Measurements from ENCODE around the gene CD80. TPM values are rescaled to one million over a fixed set of nuclear protein-coding genes. Genes with fewer than 3 reads are reported as not detected.
A peak's percentile ranks its signal among the peaks of the same experiment; 100 is the strongest.
"Not testable (repeated sequence)": the region's sequence is repeated elsewhere in the genome, so short reads cannot be mapped to it uniquely, and the experiment has no call there.

Gene CD80
- total RNA-seq, 4 donors from 2014 or later, result 0.13 TPM; not detected in 3

- Histone ChIP-seq H3K4me1 (peaks cover 0 to 4% of the 10 kb centered on the region in 2 donors), H3K27me3 (no peaks in the 10 kb centered on the region), H3K4me3 (no peak overlapping the region), H3K36me3 (no peaks in the 10 kb centered on the region), H3K27ac (peak overlapping the region in 3 of 4 donors; percentile 50 to 63 (median 63)), H3K9me3 (no peaks in the 10 kb centered on the region)
- DNase-seq (no peak), ATAC-seq (peak; percentile 44 to 78)
- intact Hi-C loops (cut with DNase I; ENCODE audit: low total_unique reads) (no loop called here), in situ Hi-C loops (cut with MboI; ENCODE audit: low sequenced_read_pairs in 4 of 4) (loop anchor here in 1 of 4 donors (10.0 kb wide), 1 partner anchor 94 kb away; the partner anchor contains the start of gene POPDC2)
- TF ChIP-seq POLR2A (IDR thresholded peaks at IDR 0.05), result no peak
- no peak for TF ChIP-seq CTCF (IDR thresholded peaks at IDR 0.05 in 4 of 5, conservative IDR thresholded peaks at IDR 0.05 in 1 of 5)
Measured at GRCh38 chr3:119571230-119571629, 11.8 kb upstream of the CD80 start.

- Histone ChIP-seq H3K9me3 (no peaks in the 10 kb centered on the region), H3K27ac (no peak overlapping the region), H3K36me3 (no peaks in the 10 kb centered on the region), H3K4me1 (peaks cover 0 to 4% of the 10 kb centered on the region in 2 donors), H3K4me3 (no peak overlapping the region), H3K27me3 (no peaks in the 10 kb centered on the region)
- ATAC-seq (peak in 1 of 2 donors; percentile 48), DNase-seq (no peak)
- in situ Hi-C loops (cut with MboI; ENCODE audit: low sequenced_read_pairs in 4 of 4) (loop anchor here in 1 of 4 donors (10.0 kb wide), 1 partner anchor 95 kb away; the partner anchor contains the start of gene POPDC2), intact Hi-C loops (cut with DNase I; ENCODE audit: low total_unique reads) (no loop called here)
- TF ChIP-seq POLR2A (IDR thresholded peaks at IDR 0.05) (no peak), CTCF (IDR thresholded peaks at IDR 0.05 in 4 of 5, conservative IDR thresholded peaks at IDR 0.05 in 1 of 5) (no peak)
Measured at GRCh38 chr3:119570229-119570628, 10.8 kb upstream of the CD80 start.

GRCh38 chr3:119569156-119569555 is 9.7 kb upstream of the CD80 start:
- DNase-seq, result no peak
- in situ Hi-C loops (cut with MboI; ENCODE audit: low sequenced_read_pairs in 4 of 4), result no loop called here
- Histone ChIP-seq H3K4me3 (no peak overlapping the region), H3K4me1 (peaks cover 0 to 4% of the 10 kb centered on the region in 2 donors), H3K27ac (no peak overlapping the region), H3K27me3 (no peaks in the 10 kb centered on the region), H3K36me3 (no peaks in the 10 kb centered on the region), H3K9me3 (no peaks in the 10 kb centered on the region)
- intact Hi-C loops (cut with DNase I; ENCODE audit: low total_unique reads), result no loop called here
- ATAC-seq, result no peak
- TF ChIP-seq CTCF (IDR thresholded peaks at IDR 0.05 in 4 of 5, conservative IDR thresholded peaks at IDR 0.05 in 1 of 5) (no peak), POLR2A (IDR thresholded peaks at IDR 0.05) (no peak)

GRCh38 chr3:119563334-119563733 is 3.9 kb upstream of the CD80 start:
- H3K4me3 ChIP-seq; H3K4me1 ChIP-seq; DNase-seq; H3K9me3 ChIP-seq; intact Hi-C loops (cut with DNase I; ENCODE audit: low total_unique reads); H3K36me3 ChIP-seq; ATAC-seq; in situ Hi-C loops (cut with MboI; ENCODE audit: low sequenced_read_pairs in 4 of 4); H3K27ac ChIP-seq; H3K27me3 ChIP-seq: not testable (repeated sequence)

- H3K9me3 ChIP-seq, result no peaks in the 10 kb centered on the region
- H3K4me1 ChIP-seq, result peaks cover 0 to 4% of the 10 kb centered on the region in 2 donors
- H3K36me3 ChIP-seq, result no peaks in the 10 kb centered on the region
- no peaks in the 10 kb centered on the region for H3K27me3 ChIP-seq
- TF ChIP-seq POLR2A (IDR thresholded peaks at IDR 0.05), result no peak
- no peak overlapping the region for H3K4me3 ChIP-seq
- no peak for DNase-seq
- H3K27ac ChIP-seq, result peak overlapping the region in 2 of 4 donors; percentile 52 to 66
- intact Hi-C loops (cut with DNase I; ENCODE audit: low total_unique reads), result no loop called here
- ATAC-seq, result no peak
- in situ Hi-C loops (cut with MboI; ENCODE audit: low sequenced_read_pairs in 4 of 4), result no loop called here
Measured at GRCh38 chr3:119562307-119562961, 3.0 kb upstream of the CD80 start.
